ENCODE measurements around the gene CLASP2.
A peak's percentile ranks its signal among the peaks of the same experiment; 100 is the strongest.

CLASP2 gene

GRCh38 chr3:33579840-33580239, 138.2 kb downstream of the CLASP2 start:
- H3K4me1 Mint-ChIP-seq: peaks cover 6% of the 10 kb centered on the region in 2 donors
- H3K4me3 Mint-ChIP-seq: no peak overlapping the region
- peaks cover 18 to 38% of the 10 kb centered on the region in 2 donors for H3K36me3 Mint-ChIP-seq
- no peak overlapping the region for H3K27ac Mint-ChIP-seq
- DNase-seq (no peak), ATAC-seq (replicated peaks) (no peak)
- no peaks in the 10 kb centered on the region for H3K27me3 Mint-ChIP-seq
- H3K9me3 Mint-ChIP-seq: no peaks in the 10 kb centered on the region

- Mint-ChIP-seq H3K4me3 (no peak overlapping the region), H3K9me3 (no peaks in the 10 kb centered on the region), H3K27me3 (no peaks in the 10 kb centered on the region), H3K4me1 (peaks cover 6% of the 10 kb centered on the region in 2 donors), H3K27ac (no peak overlapping the region), H3K36me3 (peaks cover 19 to 38% of the 10 kb centered on the region in 2 donors)
- ATAC-seq (replicated peaks) (no peak), DNase-seq (no peak)
Measured at GRCh38 chr3:33579178-33579510, 138.9 kb downstream of the CLASP2 start.

- Mint-ChIP-seq H3K27me3 (no peaks in the 10 kb centered on the region), H3K9me3 (no peaks in the 10 kb centered on the region), H3K4me3 (no peak overlapping the region), H3K4me1 (peaks cover 6% of the 10 kb centered on the region in 2 donors), H3K36me3 (peaks cover 19 to 38% of the 10 kb centered on the region in 2 donors), H3K27ac (no peak overlapping the region)
- DNase-seq: no peak
- no peak for ATAC-seq (replicated peaks)
Measured at GRCh38 chr3:33578325-33579177, 139.5 kb downstream of the CLASP2 start.

- Mint-ChIP-seq H3K4me3 (no peak overlapping the region), H3K36me3 (peaks cover 17 to 36% of the 10 kb centered on the region in 2 donors), H3K27ac (no peak overlapping the region)
Measured at GRCh38 chr3:33577588-33577987, 140.5 kb downstream of the CLASP2 start.

GRCh38 chr3:33577173-33577572, 140.9 kb downstream of the CLASP2 start:
- ATAC-seq (replicated peaks): no peak
- Mint-ChIP-seq H3K36me3 (peaks cover 19 to 36% of the 10 kb centered on the region in 2 donors), H3K27ac (no peak overlapping the region), H3K27me3 (no peaks in the 10 kb centered on the region), H3K4me3 (no peak overlapping the region), H3K9me3 (no peaks in the 10 kb centered on the region), H3K4me1 (peaks cover 3 to 6% of the 10 kb centered on the region in 2 donors)
- no peak for DNase-seq

More at GRCh38 chr3:33577588-33577987, 140.5 kb downstream of the CLASP2 start:
- no peak for DNase-seq
- Mint-ChIP-seq H3K9me3 (no peaks in the 10 kb centered on the region), H3K4me1 (peaks cover 3 to 6% of the 10 kb centered on the region in 2 donors), H3K27me3 (no peaks in the 10 kb centered on the region)
- ATAC-seq (replicated peaks): no peak

- no peak overlapping the region for H3K4me3 Mint-ChIP-seq
- peaks cover 0 to 6% of the 10 kb centered on the region in 2 donors for H3K4me1 Mint-ChIP-seq
- H3K36me3 Mint-ChIP-seq: peaks cover 22 to 41% of the 10 kb centered on the region in 2 donors
- H3K9me3 Mint-ChIP-seq: no peaks in the 10 kb centered on the region
- DNase-seq (no peak), ATAC-seq (replicated peaks) (no peak)
- H3K27ac Mint-ChIP-seq: no peak overlapping the region
- no peaks in the 10 kb centered on the region for H3K27me3 Mint-ChIP-seq
Measured at GRCh38 chr3:33575311-33575710, 142.7 kb downstream of the CLASP2 start.

- DNase-seq: no peak
- ATAC-seq (replicated peaks): no peak
- Mint-ChIP-seq H3K27me3 (no peaks in the 10 kb centered on the region), H3K27ac (no peak overlapping the region), H3K9me3 (no peaks in the 10 kb centered on the region), H3K4me3 (no peak overlapping the region), H3K36me3 (peaks cover 20 to 32% of the 10 kb centered on the region in 2 donors), H3K4me1 (no peaks in the 10 kb centered on the region)
Measured at GRCh38 chr3:33557829-33558228, 160.2 kb downstream of the CLASP2 start.

- no peak for DNase-seq
- Mint-ChIP-seq H3K36me3 (peaks cover 23 to 36% of the 10 kb centered on the region in 2 donors), H3K27ac (no peak overlapping the region), H3K4me1 (no peaks in the 10 kb centered on the region), H3K27me3 (no peaks in the 10 kb centered on the region), H3K4me3 (no peak overlapping the region), H3K9me3 (no peaks in the 10 kb centered on the region)
- ATAC-seq (replicated peaks): no peak
Measured at GRCh38 chr3:33557279-33557678, 160.8 kb downstream of the CLASP2 start.

GRCh38 chr3:33547101-33547500, 171.0 kb downstream of the CLASP2 start:
- peaks cover 7 to 8% of the 10 kb centered on the region in 2 donors for H3K9me3 Mint-ChIP-seq
- H3K36me3 Mint-ChIP-seq: peaks cover 39 to 51% of the 10 kb centered on the region in 2 donors
- no peak for DNase-seq
- peaks cover 3 to 17% of the 10 kb centered on the region in 2 donors for H3K4me1 Mint-ChIP-seq
- H3K4me3 Mint-ChIP-seq: no peak overlapping the region
- no peaks in the 10 kb centered on the region for H3K27me3 Mint-ChIP-seq
- no peak for ATAC-seq (replicated peaks)
- no peak overlapping the region for H3K27ac Mint-ChIP-seq

- ATAC-seq (replicated peaks) (no peak), DNase-seq (no peak)
- H3K4me1 Mint-ChIP-seq: peaks cover 8 to 27% of the 10 kb centered on the region in 2 donors
- peaks cover 7 to 8% of the 10 kb centered on the region in 2 donors for H3K9me3 Mint-ChIP-seq
- H3K27me3 Mint-ChIP-seq: no peaks in the 10 kb centered on the region
- no peak overlapping the region for H3K4me3 Mint-ChIP-seq
- no peak overlapping the region for H3K27ac Mint-ChIP-seq
- H3K36me3 Mint-ChIP-seq: peaks cover 35 to 41% of the 10 kb centered on the region in 2 donors
Measured at GRCh38 chr3:33544126-33544525, 173.9 kb downstream of the CLASP2 start.

GRCh38 chr3:33543601-33544000, 174.5 kb downstream of the CLASP2 start:
- Mint-ChIP-seq H3K9me3 (peaks cover 7 to 8% of the 10 kb centered on the region in 2 donors), H3K27me3 (no peaks in the 10 kb centered on the region), H3K4me1 (peaks cover 8 to 27% of the 10 kb centered on the region in 2 donors), H3K27ac (peak overlapping the region; percentile 20), H3K4me3 (no peak overlapping the region), H3K36me3 (peaks cover 36 to 41% of the 10 kb centered on the region in 2 donors)
- ATAC-seq (replicated peaks) (no peak), DNase-seq (no peak)

- Mint-ChIP-seq H3K36me3 (peaks cover 35 to 54% of the 10 kb centered on the region in 2 donors), H3K4me3 (no peak overlapping the region), H3K27ac (no peak overlapping the region), H3K9me3 (peaks cover 2 to 3% of the 10 kb centered on the region in 2 donors), H3K27me3 (no peaks in the 10 kb centered on the region), H3K4me1 (peaks cover 8 to 27% of the 10 kb centered on the region in 2 donors)
- ATAC-seq (replicated peaks): no peak
- DNase-seq: no peak
Measured at GRCh38 chr3:33541918-33542317, 176.1 kb downstream of the CLASP2 start.

GRCh38 chr3:33538678-33539339, 179.2 kb downstream of the CLASP2 start:
- no peak overlapping the region for H3K4me3 Mint-ChIP-seq
- peaks cover 5 to 21% of the 10 kb centered on the region in 2 donors for H3K4me1 Mint-ChIP-seq
- ATAC-seq (replicated peaks) (no peak), DNase-seq (no peak)
- no peaks in the 10 kb centered on the region for H3K9me3 Mint-ChIP-seq
- H3K36me3 Mint-ChIP-seq: peaks cover 28 to 47% of the 10 kb centered on the region in 2 donors
- no peak overlapping the region for H3K27ac Mint-ChIP-seq
- no peaks in the 10 kb centered on the region for H3K27me3 Mint-ChIP-seq

- Mint-ChIP-seq H3K9me3 (no peaks in the 10 kb centered on the region), H3K27ac (no peak overlapping the region), H3K4me1 (peaks cover 5 to 10% of the 10 kb centered on the region in 2 donors), H3K36me3 (peaks cover 26 to 47% of the 10 kb centered on the region in 2 donors), H3K27me3 (no peaks in the 10 kb centered on the region), H3K4me3 (no peak overlapping the region)
- DNase-seq (no peak), ATAC-seq (replicated peaks) (no peak)
Measured at GRCh38 chr3:33537133-33537532, 180.9 kb downstream of the CLASP2 start.

- no peaks in the 10 kb centered on the region for H3K4me1 Mint-ChIP-seq
- DNase-seq (no peak), ATAC-seq (replicated peaks) (no peak)
- no peaks in the 10 kb centered on the region for H3K27me3 Mint-ChIP-seq
- no peak overlapping the region for H3K4me3 Mint-ChIP-seq
- peaks cover 21 to 24% of the 10 kb centered on the region in 2 donors for H3K9me3 Mint-ChIP-seq
- H3K27ac Mint-ChIP-seq: no peak overlapping the region
- peaks cover 74 to 86% of the 10 kb centered on the region in 2 donors for H3K36me3 Mint-ChIP-seq
Measured at GRCh38 chr3:33526787-33527186, 191.3 kb downstream of the CLASP2 start.
